ENCODE results near the gene SSUH2. TPM values are rescaled to one million over a fixed set of nuclear protein-coding genes. Genes with fewer than 3 reads are reported as not detected.
"Not testable (repeated sequence)": the region's sequence is repeated elsewhere in the genome, so short reads cannot be mapped to it uniquely, and the experiment has no call there.

Gene SSUH2
- total RNA-seq, 4 donors from 2014 or later: 0.70 to 1.5 TPM; not detected in 2

DNA sequence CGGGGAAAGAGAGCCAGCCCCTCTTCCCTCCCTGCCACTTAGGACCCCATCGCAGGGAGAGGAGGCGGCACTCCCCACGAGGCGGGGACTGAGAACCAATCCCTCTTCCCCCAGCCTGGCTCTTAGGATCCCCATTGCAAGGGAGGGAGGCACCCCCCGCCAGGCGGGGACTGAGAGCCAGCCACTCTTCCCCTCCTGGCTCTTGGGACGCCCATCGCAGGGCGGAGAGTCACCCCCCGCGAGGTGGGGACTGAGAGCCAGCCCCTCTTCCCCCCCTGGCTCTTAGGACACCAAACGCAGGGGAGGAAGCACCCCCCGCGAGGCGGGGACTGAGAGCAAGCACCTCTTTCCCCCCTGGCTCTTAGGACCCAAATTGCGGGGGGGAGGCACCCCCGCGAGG is 34.2 kb upstream of the SSUH2 start:
- Histone ChIP-seq H3K4me1 (no peaks in the 10 kb centered on the region), H3K9me3 (no peaks in the 10 kb centered on the region), H3K36me3 (no peaks in the 10 kb centered on the region), H3K27me3 (no peaks in the 10 kb centered on the region), H3K27ac (no peak overlapping the region), H3K4me3 (no peak overlapping the region)
- intact Hi-C loops (cut with DNase I; ENCODE audit: low total_unique reads): no loop called here
- TF ChIP-seq POLR2A (IDR thresholded peaks at IDR 0.05): no peak
- TF ChIP-seq, protein P1, sequence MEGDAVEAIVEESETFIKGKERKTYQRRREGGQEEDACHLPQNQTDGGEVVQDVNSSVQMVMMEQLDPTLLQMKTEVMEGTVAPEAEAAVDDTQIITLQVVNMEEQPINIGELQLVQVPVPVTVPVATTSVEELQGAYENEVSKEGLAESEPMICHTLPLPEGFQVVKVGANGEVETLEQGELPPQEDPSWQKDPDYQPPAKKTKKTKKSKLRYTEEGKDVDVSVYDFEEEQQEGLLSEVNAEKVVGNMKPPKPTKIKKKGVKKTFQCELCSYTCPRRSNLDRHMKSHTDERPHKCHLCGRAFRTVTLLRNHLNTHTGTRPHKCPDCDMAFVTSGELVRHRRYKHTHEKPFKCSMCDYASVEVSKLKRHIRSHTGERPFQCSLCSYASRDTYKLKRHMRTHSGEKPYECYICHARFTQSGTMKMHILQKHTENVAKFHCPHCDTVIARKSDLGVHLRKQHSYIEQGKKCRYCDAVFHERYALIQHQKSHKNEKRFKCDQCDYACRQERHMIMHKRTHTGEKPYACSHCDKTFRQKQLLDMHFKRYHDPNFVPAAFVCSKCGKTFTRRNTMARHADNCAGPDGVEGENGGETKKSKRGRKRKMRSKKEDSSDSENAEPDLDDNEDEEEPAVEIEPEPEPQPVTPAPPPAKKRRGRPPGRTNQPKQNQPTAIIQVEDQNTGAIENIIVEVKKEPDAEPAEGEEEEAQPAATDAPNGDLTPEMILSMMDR (IDR thresholded peaks at IDR 0.05): no peak
- no peak for DNase-seq

DNA sequence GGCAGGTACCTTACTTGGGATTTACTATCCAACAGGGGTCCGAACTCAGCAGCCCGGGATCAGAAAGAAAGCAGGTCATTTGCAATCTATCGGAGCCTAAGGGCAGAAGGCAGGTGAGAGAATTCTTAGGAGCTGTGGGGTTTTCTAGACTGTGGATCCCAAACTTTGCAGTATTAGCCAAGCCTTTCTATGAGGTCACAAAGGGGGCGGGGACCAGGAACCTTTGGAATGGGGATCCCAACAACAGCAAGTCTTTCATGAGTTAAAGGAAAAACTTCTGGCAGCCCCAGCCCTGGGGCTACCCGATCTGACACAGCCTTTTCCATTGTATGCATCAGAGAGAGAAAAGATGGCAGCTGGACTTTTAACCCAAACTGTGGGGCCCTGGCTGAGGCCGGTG is 32.7 kb upstream of the SSUH2 start:
- intact Hi-C loops (cut with DNase I; ENCODE audit: low total_unique reads); H3K9me3 ChIP-seq; DNase-seq; H3K4me3 ChIP-seq; H3K4me1 ChIP-seq; H3K27me3 ChIP-seq; H3K36me3 ChIP-seq; H3K27ac ChIP-seq: not testable (repeated sequence)

DNA sequence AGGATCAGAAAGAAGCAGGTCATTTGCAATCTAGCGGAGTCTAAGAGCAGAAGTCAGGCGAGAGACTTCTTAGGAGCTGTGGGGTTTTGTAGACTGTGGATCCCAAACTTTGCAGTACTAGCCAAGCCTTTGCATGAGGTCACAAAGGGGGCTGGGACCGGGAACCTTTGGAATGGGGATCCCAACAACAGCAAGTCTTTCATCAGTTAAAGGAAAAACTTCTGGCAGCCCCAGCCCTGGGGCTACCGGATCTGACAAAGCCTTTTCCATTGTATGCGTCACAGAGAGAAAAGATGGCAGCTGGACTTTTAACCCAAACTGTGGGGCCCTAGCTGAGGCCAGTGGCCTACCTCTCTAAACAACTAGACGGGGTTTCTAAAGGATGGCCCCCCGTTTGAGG is 31.0 kb upstream of the SSUH2 start:
- H3K4me3 ChIP-seq; H3K9me3 ChIP-seq; H3K27ac ChIP-seq; H3K27me3 ChIP-seq; intact Hi-C loops (cut with DNase I; ENCODE audit: low total_unique reads); H3K4me1 ChIP-seq; DNase-seq; H3K36me3 ChIP-seq: not testable (repeated sequence)

DNA sequence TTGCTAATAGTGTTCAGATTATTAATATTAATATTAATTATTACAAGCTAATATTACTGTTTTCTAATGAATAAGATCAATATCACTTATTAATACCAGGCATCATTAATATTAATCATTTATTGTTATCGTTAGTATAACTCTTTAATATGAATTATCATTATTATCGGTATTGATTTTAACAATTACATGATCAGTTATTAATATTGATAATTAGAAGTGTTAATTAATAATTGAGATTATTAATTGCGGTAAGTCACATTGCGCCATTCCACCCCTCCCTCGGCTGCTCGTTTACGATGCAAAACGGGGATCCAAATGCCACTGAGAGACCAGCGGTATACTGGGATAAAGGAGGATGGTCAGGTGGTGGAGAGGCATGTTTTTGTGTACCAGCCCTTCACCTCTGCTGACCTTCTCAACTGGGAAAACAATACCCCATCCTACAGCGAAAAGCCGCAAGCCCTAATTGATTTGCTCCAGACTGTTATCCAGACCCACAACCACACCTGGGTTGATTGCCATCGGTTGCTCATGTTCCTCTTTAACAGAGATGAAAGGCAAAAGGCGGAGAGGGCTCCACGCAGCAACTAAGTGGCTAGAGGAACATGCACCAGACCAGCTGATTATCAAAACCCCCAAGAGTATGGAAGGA is 28.6 kb upstream of the SSUH2 start:
- Histone ChIP-seq H3K4me1 (no peaks in the 10 kb centered on the region), H3K4me3 (no peak overlapping the region), H3K27me3 (no peaks in the 10 kb centered on the region), H3K9me3 (no peaks in the 10 kb centered on the region), H3K27ac (no peak overlapping the region), H3K36me3 (no peaks in the 10 kb centered on the region)
- TF ChIP-seq, protein P1 (IDR thresholded peaks at IDR 0.05): no peak
- no peak for TF ChIP-seq POLR2A (IDR thresholded peaks at IDR 0.05)
- DNase-seq: no peak
- intact Hi-C loops (cut with DNase I; ENCODE audit: low total_unique reads): no loop called here

DNA sequence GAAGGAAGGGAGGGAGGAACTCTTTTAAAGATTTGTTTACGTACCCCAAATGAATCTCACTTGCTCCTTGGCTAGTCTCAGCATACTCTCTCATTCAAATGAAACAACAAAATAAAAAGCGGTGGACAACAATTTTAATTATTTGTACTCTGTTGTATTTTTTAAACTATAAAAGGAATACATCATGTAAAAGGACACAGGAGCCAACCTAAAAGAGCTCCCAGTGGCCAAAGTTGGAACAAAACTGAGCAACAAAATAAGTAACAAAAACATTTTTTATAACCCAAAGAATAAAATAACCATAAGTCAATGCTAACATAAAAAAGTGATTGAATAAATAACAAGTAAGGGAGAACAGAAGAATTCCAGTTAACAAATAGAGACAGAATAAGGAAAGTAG is 24.4 kb upstream of the SSUH2 start:
- intact Hi-C loops (cut with DNase I; ENCODE audit: low total_unique reads): no loop called here
- H3K27ac ChIP-seq: peak overlapping the region in 1 of 2 donors; percentile 57
- H3K4me3 ChIP-seq: no peak overlapping the region
- H3K27me3 ChIP-seq: no peaks in the 10 kb centered on the region
- no peaks in the 10 kb centered on the region for H3K4me1 ChIP-seq
- H3K9me3 ChIP-seq: no peaks in the 10 kb centered on the region
- no peak for DNase-seq
- TF ChIP-seq, protein P1 (IDR thresholded peaks at IDR 0.05): no peak
- TF ChIP-seq POLR2A (IDR thresholded peaks at IDR 0.05): no peak
- H3K36me3 ChIP-seq: no peaks in the 10 kb centered on the region

DNA sequence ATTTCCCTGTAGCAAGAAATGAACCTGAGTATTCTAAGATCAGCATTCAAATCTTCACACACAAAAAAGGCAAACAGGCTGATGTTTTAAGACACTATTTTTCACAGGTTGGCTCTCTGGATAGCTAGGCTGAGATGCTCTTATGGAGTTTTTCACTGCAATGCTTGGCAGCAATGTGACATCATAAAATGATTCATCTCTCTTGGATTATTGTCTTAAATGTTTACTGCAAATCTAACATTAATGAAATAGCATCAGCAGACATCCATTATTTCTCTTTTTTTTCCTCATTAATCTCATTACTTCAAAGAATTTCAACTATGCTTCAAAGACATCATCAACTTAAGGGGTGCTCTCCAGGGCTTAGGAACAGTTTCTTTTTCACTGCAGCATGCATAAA is 23.6 kb upstream of the SSUH2 start:
- H3K4me3 ChIP-seq: no peak overlapping the region
- intact Hi-C loops (cut with DNase I; ENCODE audit: low total_unique reads): no loop called here
- no peaks in the 10 kb centered on the region for H3K27me3 ChIP-seq
- H3K36me3 ChIP-seq: no peaks in the 10 kb centered on the region
- H3K9me3 ChIP-seq: no peaks in the 10 kb centered on the region
- H3K27ac ChIP-seq: peak overlapping the region in 1 of 2 donors; percentile 57
- no peak for TF ChIP-seq POLR2A (IDR thresholded peaks at IDR 0.05)
- TF ChIP-seq, protein P1 (IDR thresholded peaks at IDR 0.05): no peak
- H3K4me1 ChIP-seq: no peaks in the 10 kb centered on the region
- DNase-seq: no peak

Data from uterus (tissue), 4 donors.